ENCODE data around the gene SIX5.
"Not testable (repeated sequence)": the region's sequence is repeated elsewhere in the genome, so short reads cannot be mapped to it uniquely, and the experiment has no call there.

Gene SIX5

DNA sequence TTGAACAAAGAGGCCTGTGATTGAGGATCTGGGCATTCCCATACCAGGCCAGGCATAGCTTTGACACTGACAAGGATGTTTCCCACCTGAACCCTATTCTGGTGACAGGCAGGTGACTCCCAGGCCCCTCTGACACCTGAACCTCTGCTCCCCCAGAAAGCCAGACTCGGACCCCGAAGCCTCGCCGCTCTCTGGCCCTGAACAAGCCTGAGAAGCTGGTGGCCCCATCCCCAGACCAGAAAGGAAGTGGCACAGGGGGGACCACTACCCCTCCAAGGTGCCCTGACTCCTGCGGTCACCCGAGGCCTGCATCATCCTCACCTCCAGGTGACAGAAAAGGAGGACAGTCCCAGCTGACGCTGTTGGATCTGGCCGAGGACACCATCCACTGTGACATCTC is 14.7 kb downstream of the SIX5 start:
- DNase-seq (ENCODE audit: low read depth in 2 of 2): no peak

DNA sequence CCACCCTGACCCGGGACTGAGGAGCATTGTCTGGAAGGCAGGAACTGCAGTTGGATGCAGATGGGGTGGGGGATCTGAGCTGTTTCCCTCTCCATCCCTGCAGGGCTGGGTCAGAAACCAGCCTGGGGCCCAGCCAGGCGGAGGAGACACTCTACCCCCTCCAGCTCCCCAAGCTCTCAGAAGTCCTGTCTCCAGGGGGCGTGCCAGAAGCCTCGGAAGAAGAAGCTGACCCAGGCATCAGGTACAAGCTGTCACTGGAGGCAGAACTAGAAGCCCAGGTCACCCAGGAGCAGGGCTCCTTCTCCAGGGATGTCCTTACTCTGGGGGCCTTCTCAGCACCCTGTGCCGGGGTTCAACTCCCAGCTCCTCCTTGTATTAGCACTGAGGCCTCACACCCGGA is 15.5 kb downstream of the SIX5 start:
- DNase-seq (ENCODE audit: low read depth in 2 of 2): no peak

DNA sequence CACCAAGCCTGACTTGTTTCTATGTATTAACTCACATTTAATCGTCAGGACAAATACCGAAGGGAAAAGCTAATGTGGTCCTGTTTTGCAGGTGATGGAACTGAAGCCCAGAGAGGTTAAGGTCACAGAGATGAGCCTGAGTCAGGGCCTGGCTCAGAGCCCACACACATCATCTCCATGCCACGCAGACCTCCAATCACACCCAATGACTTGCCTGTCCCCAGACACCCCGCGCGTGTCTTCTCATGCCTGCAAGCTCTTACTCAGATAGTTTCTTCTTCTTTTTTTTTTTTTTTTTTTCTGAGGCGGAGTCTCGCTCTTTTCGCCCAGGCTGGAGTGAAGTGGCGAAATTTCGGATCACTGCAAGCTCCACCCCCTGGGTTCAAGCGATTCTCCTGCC is 16.4 kb downstream of the SIX5 start:
- no peak for DNase-seq (ENCODE audit: low read depth in 2 of 2)

DNA sequence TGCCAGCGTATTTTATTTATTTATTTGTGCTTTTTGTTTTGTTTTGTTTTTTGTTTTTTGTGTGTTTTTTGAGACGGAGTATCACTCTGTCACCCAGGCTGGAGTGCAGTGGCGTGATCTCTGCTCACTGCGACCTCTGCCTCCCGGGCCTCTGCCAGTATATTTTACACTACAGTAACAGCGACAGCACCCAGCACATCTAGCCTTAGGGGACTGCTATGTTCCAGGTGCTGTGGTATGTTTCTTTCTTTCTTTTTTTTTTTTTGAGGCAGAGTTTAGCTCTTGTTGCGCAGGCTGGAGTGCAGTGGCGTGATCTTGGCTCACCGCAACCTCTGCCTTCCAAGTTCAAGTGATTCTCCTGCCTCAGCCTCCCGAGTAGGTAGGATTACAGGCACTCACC is 17.6 kb downstream of the SIX5 start:
- DNase-seq (ENCODE audit: low read depth in 2 of 2): not testable (repeated sequence)

DNA sequence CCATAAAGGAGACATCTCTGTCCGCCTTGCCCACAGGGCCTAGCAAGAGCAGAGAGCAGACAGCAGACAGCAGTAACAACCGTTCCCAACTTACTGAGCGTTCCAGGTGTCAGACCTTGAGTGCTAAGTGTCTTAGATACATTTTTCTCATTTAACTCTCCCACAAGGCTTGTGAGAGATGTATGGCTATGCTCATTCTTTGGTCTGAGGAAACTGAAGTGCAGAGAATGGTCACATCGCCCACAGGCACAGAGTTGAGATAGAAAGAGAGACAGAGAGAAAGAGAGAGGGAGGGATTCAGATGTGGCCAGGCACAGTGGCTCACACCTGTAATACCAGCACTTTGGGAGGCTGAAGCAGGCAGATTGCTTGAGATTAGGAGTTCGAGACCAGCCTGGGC is 21.5 kb downstream of the SIX5 start:
- no peak for DNase-seq (ENCODE audit: low read depth in 2 of 2)

DNA sequence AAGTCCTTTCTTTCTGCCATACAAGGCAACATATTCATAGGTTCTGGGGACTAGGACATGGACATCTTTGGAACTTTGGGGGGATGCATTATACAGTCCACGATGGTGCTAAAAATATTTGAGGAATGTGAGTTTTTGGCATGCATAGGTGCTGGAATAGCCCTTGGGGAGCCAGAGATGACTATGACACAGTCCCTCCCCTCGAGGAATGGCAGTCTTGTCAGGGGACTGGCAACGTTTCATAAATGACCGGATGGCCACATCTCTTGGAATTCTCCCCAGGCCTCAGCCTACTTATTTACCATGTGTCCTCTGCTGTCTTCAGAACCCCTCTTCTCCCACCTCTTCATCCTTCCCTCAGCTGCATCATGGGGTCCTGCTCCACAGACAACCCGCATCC is 22.2 kb downstream of the SIX5 start:
- DNase-seq (ENCODE audit: low read depth in 2 of 2): no peak

DNA sequence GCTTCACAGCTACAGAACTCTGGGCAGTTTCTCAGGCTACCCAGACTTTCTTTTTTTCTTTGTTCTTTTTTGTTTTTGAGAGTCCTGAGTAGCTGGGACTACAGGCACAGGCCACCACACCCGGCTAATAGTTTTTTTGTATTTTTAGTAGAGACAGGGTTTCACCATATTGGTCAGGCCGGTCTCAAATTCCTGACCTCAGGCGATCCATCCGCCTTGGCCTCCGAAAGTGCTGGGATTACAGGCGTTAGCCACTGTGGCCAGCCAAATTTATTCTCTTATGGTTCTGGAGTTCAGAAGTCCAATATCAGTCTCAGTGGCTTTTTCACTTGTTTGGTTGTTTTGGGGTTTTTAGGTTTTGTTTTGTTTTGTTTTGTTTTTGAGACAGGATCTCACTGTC is 23.4 kb downstream of the SIX5 start:
- no peak for DNase-seq (ENCODE audit: low read depth in 2 of 2)

DNA sequence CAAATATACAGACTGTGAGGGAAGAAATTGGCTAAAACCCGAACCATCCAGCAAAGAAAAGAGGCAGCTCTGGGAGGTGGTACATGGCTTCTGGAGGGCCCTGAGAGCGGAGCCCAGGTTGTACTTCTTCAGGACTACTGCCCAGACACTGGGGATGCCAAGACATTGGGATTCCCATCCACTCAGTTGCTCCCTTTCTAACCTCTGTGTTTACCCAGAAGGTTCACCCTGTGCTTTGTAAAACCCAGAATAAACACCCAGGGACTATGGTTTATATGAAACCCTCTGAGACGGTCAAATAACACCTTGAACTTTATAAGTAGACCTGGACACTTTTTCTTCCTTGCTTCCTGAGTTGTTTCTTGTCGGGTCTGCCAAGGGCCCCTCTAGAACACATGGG is 26.1 kb downstream of the SIX5 start:
- DNase-seq (ENCODE audit: low read depth in 2 of 2): no peak

DNA sequence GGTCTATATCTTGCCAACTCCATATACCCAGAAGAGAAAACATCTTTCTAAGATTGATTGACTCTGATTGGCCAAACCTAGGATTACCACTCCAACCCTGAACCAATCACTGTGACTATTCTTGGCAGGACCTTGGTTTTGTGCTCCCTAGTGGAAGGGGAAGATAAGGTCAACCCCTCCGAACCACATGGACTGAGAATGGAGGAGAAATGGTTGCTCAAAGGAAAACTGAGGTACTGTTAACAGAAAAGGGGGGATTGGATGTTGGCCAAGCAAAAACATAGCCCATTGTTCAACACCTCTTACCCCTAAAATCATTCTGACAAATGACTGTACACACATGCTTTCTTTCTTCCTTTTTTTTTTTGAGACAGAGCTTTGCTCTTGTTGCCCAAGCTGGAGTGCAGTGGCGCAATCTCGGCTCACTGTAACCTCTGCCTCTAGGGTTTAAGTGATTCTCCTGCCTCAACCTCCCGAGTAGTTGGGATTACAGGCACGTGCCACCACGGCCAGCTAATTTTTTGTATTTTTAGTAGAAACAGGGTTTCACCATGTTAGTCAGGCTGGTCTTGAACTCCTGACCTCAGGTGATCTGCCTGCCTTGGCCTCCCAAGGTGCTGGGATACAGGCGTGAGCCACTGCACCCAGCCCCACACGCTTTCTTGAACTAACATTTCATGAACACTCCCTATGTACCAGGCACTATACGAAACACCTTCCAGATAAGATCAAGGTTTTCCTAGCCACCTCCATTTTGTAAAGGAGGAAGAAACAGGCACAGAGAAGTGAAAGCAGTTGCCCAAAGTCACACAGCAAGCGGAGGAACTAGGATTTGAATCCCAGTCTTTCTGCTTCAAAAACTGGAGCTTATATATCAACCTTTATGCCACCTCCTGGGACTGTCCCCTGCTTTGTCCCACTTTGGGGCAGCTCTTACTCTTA is 29.3 kb downstream of the SIX5 start:
- no peak for DNase-seq (ENCODE audit: low read depth in 2 of 2)

DNA sequence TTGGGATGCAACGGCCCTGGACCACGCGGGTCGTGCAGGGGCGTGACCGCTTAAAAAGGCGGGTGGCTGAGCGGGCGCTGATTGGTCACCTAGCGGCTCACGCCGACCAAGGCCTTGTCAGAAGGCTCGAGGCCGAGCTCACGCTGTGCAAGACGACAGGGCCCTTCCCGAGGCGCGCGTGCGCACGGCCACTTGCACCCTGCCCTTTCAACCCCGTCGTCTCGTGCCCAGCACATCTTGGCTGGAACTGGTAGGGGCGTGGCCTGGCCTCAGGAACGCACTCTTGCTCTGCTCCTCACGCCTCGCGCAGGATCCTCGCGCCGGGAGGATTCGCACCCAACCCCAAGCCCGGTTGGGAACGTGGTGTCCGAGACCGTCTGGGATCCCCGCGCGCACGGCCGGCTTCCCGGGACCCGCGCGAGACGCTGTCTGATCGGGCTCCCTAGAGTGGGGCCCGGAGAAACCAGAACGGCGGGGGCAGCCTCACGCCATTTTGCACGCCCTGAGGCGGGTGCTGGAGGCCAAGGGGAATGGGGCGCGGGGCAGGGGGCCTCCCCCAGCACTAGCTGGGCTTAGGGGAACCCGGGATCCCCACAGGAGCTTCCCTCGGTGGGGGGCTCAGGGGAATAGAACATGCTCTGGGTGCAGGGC is 35.8 kb downstream of the SIX5 start, which contains the start of gene MEIOSIN:
Gene MEIOSIN (plus strand): TSS at position 280 of the 651 bp plus-strand sequence. CDS start 1,938 bp downstream, outside the sequence.
- no peak for DNase-seq (ENCODE audit: low read depth in 2 of 2)

DNA sequence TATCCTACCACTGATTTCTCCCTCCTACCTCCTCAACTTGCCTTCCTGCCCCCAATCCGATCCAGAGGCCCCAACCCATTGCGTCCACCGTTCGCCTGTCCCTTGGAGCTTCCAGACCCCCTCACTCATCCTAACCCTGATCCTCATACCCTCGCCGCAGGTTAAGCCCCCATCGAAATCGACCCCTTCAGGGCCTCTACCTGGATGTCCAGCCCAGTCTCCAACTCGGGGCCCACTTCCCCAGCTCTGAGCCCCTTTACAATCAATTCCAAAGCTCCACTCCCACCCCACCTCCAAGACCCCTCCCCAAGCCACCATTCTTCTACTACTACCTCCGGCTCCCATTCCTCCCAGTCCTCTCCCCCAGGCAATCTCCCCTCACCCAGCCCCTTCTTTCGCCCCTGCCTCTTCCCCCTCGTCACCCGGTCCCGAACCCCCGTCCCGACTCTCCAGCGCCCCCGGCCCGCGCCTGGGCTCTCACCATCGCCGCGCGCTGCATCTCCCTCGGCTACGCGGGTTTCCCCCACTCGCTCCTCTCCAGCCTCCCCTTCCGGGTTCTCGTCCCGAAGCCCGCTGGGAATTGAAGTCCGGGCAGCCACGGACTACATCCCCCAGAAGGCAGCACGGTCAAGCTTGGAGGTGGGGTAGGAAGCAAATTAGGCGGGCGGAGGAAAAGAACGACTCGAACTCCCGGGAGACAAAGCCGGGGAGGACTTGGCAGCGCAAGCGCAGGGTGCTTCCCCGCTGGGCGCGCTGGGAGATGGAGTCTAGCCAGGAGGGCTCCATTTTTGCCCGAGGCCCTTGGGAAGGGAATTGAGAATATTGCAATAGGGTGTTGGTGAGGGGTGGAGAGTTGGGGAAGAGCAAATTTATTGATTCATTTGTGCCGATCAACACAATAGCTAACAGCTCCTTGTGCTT is 38.4 kb downstream of the SIX5 start, which contains the start of gene FBXO46:
Gene FBXO46 (minus strand): TSS at position 529 of the 921 bp plus-strand sequence. CDS start 17,401 bp downstream, outside the sequence.
- peak; percentile 85 to 86 for DNase-seq (ENCODE audit: low read depth in 2 of 2)

DNA sequence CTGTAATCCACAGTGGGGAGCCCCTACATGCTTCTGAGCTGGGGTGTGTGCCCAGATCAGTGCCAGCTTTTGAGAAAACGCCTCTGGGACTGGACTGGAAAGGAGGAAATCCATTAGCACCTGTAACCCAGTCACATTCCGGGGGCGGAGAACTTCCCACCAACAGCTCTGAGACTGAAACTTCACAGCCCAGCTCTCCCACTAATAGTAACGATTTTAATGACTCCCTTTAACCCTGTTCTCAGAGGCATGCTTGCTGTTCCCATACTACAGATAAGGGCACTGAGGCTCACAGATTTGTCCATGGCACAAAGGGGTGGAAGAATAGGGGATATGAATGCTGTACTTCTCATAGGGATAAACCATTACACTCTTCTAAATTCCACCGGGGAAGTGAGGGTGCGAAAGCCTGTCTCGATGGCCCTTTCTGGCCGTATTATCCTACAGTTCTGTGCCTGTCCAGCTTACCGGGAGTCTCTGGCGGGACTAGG is 39.2 kb downstream of the SIX5 start:
- DNase-seq (ENCODE audit: low read depth in 2 of 2): no peak

DNA sequence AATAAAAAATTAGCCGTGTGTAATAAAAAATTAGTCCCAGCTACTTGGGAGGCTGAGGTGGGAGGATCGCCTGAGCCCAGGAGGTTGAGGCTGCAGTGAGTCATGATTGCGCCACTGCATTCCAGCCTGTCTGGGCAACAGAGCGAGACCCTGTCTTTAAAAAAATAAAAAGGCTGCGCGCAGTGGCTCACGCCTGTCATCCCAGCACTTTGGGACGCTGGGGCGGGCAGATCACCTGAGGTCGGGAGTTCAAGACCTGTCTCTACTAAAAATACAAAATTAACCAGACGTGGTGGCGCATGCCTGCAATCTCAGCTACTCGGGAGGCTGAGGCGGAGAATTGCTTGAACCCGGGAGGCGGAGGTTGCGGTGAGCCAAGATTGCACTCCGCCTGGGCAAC is 40.4 kb downstream of the SIX5 start:
- DNase-seq (ENCODE audit: low read depth in 2 of 2): not testable (repeated sequence)

DNA sequence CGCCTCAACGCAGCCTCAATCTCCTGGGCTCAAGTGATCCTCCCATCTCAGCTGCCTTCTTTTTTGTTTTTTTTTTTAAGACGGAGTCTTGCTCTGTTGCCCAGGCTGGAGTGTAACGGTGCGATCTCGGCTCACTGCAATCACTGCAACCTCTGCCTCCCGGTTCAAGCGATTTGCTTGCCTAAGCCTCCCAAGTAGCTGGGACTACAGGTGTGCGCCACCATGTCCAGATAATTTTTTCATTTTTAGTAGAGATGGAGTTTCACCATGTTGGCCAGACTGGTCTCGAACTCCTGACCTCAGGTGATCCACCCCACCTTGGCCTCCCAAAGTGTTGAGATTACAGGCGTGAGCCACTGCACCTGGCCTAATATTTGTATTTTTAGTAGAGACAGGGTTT is 49.0 kb downstream of the SIX5 start:
- DNase-seq (ENCODE audit: low read depth in 2 of 2): not testable (repeated sequence)

DNA sequence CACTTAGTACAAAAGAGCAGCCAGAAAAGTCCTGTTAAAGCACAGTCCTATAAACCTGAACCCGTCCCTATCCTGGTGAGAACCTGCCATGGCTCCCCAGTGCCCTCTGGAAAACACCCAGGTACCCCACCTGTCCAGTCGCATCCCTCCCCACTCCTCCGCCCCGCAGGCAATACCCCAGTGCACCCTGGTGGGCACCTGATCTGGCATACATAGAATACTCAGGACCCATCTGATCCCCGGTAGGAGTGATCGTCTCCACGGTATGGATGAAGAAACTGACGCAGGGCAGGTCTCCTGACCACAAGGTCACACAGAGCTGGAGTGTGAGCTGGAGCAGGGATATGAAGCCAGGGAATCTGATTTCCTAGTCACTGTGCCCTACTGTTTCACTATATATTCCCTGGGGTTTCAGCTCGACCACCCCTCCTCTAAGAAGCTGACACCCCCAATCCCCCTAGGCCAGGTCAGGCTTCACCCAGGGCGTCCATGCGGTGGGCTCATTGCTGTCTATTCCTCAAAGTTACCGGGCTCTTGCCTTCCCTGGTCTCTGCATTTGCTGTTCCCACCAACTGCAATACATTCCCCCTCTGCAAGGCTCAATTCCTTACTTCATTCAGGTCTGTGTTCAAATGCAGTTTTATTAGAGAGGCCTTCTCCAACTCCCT is 50.9 kb downstream of the SIX5 start:
- no peak for DNase-seq (ENCODE audit: low read depth in 2 of 2)

DNA sequence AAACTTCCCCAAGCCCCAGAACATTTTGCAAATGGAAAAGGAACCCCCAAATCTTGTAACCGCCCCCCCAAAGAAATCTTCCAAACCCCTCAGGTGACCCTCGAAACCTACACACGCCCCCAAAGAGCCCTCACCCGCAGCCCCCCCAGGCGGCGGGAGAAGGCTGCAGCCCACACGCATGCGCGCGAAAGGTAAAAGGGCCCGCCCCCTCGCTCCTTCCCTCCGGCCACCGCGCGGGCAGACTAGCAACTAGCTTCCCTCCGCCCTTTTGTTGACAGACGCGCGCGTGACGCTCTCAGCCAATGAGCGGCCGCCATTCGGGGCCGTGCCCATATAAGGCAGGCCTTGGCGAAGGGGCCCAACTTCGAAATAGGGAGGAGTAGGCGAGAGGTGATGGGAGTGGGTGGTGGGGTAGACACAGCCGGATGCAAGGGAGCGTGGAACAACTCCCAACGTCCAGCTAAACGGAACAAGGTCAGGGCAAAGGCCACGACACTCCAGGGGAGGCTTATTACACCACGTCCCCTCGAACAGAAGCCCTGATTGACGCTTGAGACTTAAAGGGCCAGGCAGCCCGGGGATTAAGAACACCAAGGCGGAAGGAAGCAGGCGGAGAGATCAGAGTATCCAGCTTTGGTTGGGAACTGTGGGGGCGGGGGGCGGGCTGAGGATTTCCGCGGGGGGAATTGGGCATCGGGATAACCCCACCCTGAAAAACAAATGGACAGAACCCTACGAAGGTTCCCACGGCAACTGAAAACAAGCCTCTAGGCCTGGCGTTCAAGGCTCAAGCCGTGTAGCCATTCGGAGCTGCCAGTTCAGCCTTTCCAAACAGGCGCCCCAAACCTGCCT is 51.7 kb downstream of the SIX5 start:
- peak; percentile 94 to 97 for DNase-seq (ENCODE audit: low read depth in 2 of 2)

DNA sequence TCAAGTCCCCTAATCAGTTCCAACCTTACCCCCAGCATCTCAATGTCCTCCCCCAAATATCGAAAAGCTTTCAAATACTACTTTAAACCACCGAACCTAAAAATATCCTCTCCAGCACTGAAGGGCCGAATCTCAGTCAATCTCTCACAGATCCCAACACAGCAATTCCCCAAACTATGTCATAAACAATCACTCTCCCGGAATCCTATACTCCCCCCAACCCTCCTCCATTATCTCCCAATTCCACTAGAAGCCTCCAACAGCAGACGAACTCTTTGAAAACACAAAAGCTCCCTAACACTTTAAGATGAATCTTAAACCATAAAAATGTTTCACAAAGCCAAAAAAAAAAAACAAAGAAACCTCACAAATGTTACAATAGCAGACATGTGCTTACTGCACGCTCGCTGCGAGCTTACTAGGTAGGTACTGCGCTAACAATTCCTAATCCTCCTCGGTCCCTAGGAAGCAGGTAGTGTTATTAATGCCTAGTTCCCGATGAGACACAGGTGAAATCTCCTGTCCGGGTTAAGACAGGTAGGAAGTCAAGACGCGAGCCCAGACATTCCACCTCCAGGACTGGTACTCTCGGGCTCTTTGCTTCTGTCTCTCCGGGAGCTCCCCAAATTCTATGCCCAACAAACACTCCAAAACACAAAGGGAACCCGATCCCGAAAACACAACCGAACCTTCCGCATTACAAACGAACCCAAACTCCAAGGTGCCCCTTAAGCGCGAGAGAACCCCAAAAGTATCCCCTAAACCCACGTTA is 52.5 kb downstream of the SIX5 start:
- no peak for DNase-seq (ENCODE audit: low read depth in 2 of 2)

DNA sequence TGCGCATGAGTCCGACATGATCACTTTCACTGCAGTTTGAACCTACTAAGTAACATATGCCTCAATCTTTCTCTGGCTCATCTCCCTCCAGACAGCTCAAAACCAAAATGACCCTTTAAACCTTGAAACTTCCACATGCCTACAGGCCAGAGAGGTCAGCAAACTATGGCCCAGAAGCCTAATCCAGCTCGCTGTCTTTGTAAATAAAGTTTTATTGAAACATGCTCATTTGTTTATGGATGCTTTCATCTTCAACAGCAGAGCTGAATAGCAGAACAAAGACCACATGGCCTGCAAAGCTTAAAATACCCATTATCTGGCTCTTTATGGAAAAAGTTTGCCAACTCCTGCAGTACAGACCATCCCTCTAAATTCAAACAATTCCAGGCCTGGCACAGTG is 53.9 kb downstream of the SIX5 start:
- DNase-seq (ENCODE audit: low read depth in 2 of 2): no peak
